ENCODE results near the gene TBC1D10A.

DNA sequence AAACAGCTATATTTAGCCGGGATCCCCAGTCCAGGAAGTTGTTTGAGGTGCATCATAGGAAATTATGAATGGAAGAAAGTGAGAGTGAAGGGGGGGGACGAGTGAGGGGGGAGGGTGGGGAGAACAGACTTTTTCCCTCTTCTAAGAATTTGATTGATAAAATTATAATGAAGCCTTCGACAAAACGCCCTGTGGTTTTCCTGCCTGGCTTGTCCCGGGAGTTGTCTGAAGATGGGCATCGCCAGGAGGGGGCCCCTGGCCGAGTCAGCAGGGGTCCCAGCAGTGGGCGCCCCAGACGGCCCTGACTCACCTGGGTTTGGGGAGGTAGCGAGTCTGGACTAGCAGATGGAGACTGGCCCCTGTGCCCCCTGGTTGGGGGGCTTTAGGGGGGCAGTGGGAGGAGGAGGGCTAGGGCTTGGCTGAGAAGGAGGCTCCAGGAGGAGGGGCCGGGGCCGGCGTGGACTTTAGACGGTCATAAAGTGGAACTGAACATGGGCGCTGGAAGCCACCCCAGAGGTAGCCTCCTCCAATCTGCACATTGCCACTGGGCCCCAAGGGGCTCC lies 79.8 kb downstream of the TBC1D10A start:
- TF ChIP-seq CTCF (IDR thresholded peaks at IDR 0.05): no peak
- TF ChIP-seq POLR2A (IDR thresholded peaks at IDR 0.05): no peak
